SU-DHL-6 (cell line): ENCODE data around the gene LSS.
"Not testable (repeated sequence)": the region's sequence is repeated elsewhere in the genome, so short reads cannot be mapped to it uniquely, and the experiment has no call there.

Experiments used
- H2AFZ ChIP-seq: fragments of 200-600 bp; sonication (generic); 2 replicates; pipeline ENCODE4 v1.6.1; 2014; ENCODE audit warnings: low read depth, mild to moderate bottlenecking, moderate library complexity, mixed read lengths, antibody characterized with exemption, low read length; ENCODE audit not compliant: severe bottlenecking
- H3F3A ChIP-seq: fragments of 200-600 bp; shearing (Covaris generic); 2 replicates; pipeline ENCODE4 v1.6.0; 2016; ENCODE audit warnings: antibody characterized with exemption, mild to moderate bottlenecking; ENCODE audit not compliant: insufficient read depth
- H3K27ac ChIP-seq: fragments of 200-600 bp; sonication (generic); 2 replicates; pipeline ENCODE4 v1.5.1; 2016; ENCODE audit warnings: low read depth, mild to moderate bottlenecking, low read length, moderate library complexity, mixed read lengths
- H3K27me3 ChIP-seq: fragments of 200-600 bp; sonication (generic), shearing (Covaris generic); 2 replicates; pipeline ENCODE4 v1.6.0; 2014; ENCODE audit warnings: mild to moderate bottlenecking, low read length
- H3K36me3 ChIP-seq: fragments of 200-600 bp; sonication (generic); 2 replicates; pipeline ENCODE4 v1.6.1; 2014; ENCODE audit warnings: mild to moderate bottlenecking, low read length, mixed read lengths
- H3K4me2 ChIP-seq: fragments of 300-600, 200-600 bp; shearing (Covaris generic), sonication (generic); 2 replicates; pipeline ENCODE4 v1.6.0; 2014; ENCODE audit warnings: low read length, low read depth, mild to moderate bottlenecking; ENCODE audit not compliant: poor library complexity, severe bottlenecking
- H3K4me3 ChIP-seq: fragments of 200-600 bp; sonication (generic); 2 replicates; pipeline ENCODE4 v1.5.1; 2014; ENCODE audit warnings: antibody characterized with exemption, low read length, mild to moderate bottlenecking, mixed read lengths; ENCODE audit not compliant: insufficient read depth, poor library complexity, severe bottlenecking
- H3K79me2 ChIP-seq: fragments of 200-600 bp; sonication (generic); 2 replicates; pipeline ENCODE4 v1.6.1; 2014; ENCODE audit warnings: mild to moderate bottlenecking, low read length, moderate library complexity; ENCODE audit not compliant: insufficient read depth
- H3K9ac ChIP-seq: fragments of 200-600 bp; sonication (generic); 2 replicates; pipeline ENCODE4 v1.7.0; 2014; ENCODE audit warnings: mild to moderate bottlenecking, low read length
- H3K9me2 ChIP-seq: fragments of 200-600 bp; sonication (generic); replicated peaks from 2 replicates; pipeline ENCODE4 v1.6.1; 2014; ENCODE audit warnings: low read length; ENCODE audit not compliant: insufficient read depth
- H3K9me3 ChIP-seq: fragments of 200-600 bp; sonication (generic); 2 replicates; pipeline ENCODE4 v1.6.1; 2014; ENCODE audit warnings: low read length, mixed read lengths; ENCODE audit not compliant: insufficient read depth
- H4K20me1 ChIP-seq: fragments of 200-600 bp; sonication (generic); 2 replicates; pipeline ENCODE4 v1.6.1; 2014; ENCODE audit warnings: low read depth, mild to moderate bottlenecking, antibody characterized with exemption, low read length, moderate library complexity, mixed read lengths
- CTCF ChIP-seq: fragments of 200-600 bp; sonication (generic); IDR thresholded peaks from one replicate; pipeline ENCODE4 v1.5.1; 2017; ENCODE audit warnings: antibody characterized with exemption, mild to moderate bottlenecking, low read length, moderate library complexity; ENCODE audit not compliant: insufficient read depth, poor library complexity, severe bottlenecking
- EZH2phosphoT487 ChIP-seq: fragments of 200-600 bp; sonication (generic), shearing (Covaris generic); conservative IDR thresholded peaks from 2 replicates; pipeline ENCODE4 v1.6.1; 2018; ENCODE audit warnings: mild to moderate bottlenecking, antibody characterized with exemption, low read length, moderate library complexity, mixed read lengths

The LSS gene

GRCh38 chr21:46180079-46180722, 48.4 kb downstream of the LSS start:
- no peak overlapping the region for H3K4me2 ChIP-seq
- no peak overlapping the region for H3K27ac ChIP-seq
- no peaks in the 10 kb centered on the region for H3K9me2 ChIP-seq
- H3K27me3 ChIP-seq, result no peaks in the 10 kb centered on the region
- no peaks in the 10 kb centered on the region for H3K9me3 ChIP-seq
- H3K36me3 ChIP-seq, result no peaks in the 10 kb centered on the region
- no peak overlapping the region for H3K4me3 ChIP-seq
- H2AFZ ChIP-seq, result no peak overlapping the region
- H3K79me2 ChIP-seq, result 0 out of 2 replicates have a peak, but pooled peaks cover under 1% of the 10 kb centered on the region
- H4K20me1 ChIP-seq, result no peaks in the 10 kb centered on the region
- H3F3A ChIP-seq, result 0 out of 2 replicates have a peak, but pooled peaks cover under 1% of the 10 kb centered on the region
- TF ChIP-seq CTCF (no peak), EZH2phosphoT487 (no peak)
- H3K9ac ChIP-seq, result no peak overlapping the region

GRCh38 chr21:46179708-46180078, 48.9 kb downstream of the LSS start:
- H2AFZ ChIP-seq, result no peak overlapping the region
- H3K9me3 ChIP-seq, result no peaks in the 10 kb centered on the region
- H3F3A ChIP-seq, result no peaks in the 10 kb centered on the region
- H3K9me2 ChIP-seq, result no peaks in the 10 kb centered on the region
- H3K4me3 ChIP-seq, result no peak overlapping the region
- H3K27me3 ChIP-seq, result no peaks in the 10 kb centered on the region
- H4K20me1 ChIP-seq, result peaks cover 4% of the 10 kb centered on the region; the same call in 1 of the 2 replicates
- H3K9ac ChIP-seq, result no peak overlapping the region
- no peak for TF ChIP-seq EZH2phosphoT487
- TF ChIP-seq CTCF, result no peak
- 0 out of 2 replicates have a peak, but pooled peaks cover 4% of the 10 kb centered on the region for H3K79me2 ChIP-seq
- H3K36me3 ChIP-seq, result no peaks in the 10 kb centered on the region
- H3K4me2 ChIP-seq, result no peak overlapping the region
- H3K27ac ChIP-seq, result no peak overlapping the region

- no peak overlapping the region for H3K27ac ChIP-seq
- TF ChIP-seq CTCF (no peak), EZH2phosphoT487 (no peak)
- H3K9me3 ChIP-seq, result no peaks in the 10 kb centered on the region
These were observed 49.6 kb downstream of the LSS start for GRCh38 chr21:46178961-46179360.

GRCh38 chr21:46176443-46177129, 52.0 kb downstream of the LSS start:
- not testable (repeated sequence) for H2AFZ ChIP-seq, H3K9me2 ChIP-seq, H3K4me2 ChIP-seq, H3K9ac ChIP-seq, H3K36me3 ChIP-seq, H4K20me1 ChIP-seq, H3K27me3 ChIP-seq, H3K9me3 ChIP-seq, H3K27ac ChIP-seq, H3K4me3 ChIP-seq, H3K79me2 ChIP-seq, H3F3A ChIP-seq

More at GRCh38 chr21:46178961-46179360, 49.6 kb downstream of the LSS start:
- H2AFZ ChIP-seq, result no peak overlapping the region
- no peaks in the 10 kb centered on the region for H3K27me3 ChIP-seq
- H3K9me2 ChIP-seq, result no peaks in the 10 kb centered on the region
- H3K36me3 ChIP-seq, result no peaks in the 10 kb centered on the region
- H3K4me2 ChIP-seq, result no peak overlapping the region
- H3K9ac ChIP-seq, result no peak overlapping the region
- H3K4me3 ChIP-seq, result no peak overlapping the region
- H4K20me1 ChIP-seq, result peaks cover 4% of the 10 kb centered on the region; the same call in 1 of the 2 replicates
- H3F3A ChIP-seq, result no peaks in the 10 kb centered on the region
- 0 out of 2 replicates have a peak, but pooled peaks cover 4% of the 10 kb centered on the region for H3K79me2 ChIP-seq
